ENCODE measurements around the gene ZNF593OS.

ZNF593OS gene

GRCh38 chr1:26182383-26182696, 10.7 kb upstream of the ZNF593OS start:
- DNase-seq = no peak

- no peak for DNase-seq
These were observed 10.2 kb upstream of the ZNF593OS start for GRCh38 chr1:26181586-26182382.

- no peak for DNase-seq
These were observed 8.4 kb upstream of the ZNF593OS start for GRCh38 chr1:26180010-26180506.

- DNase-seq = no peak
These were observed 5.6 kb upstream of the ZNF593OS start, which contains the start of gene CNKSR1 for GRCh38 chr1:26177182-26177684. CNKSR1 (plus strand) TSS chr1:26177491; CDS start chr1:26177548, 57 bp downstream.

- no peak for DNase-seq
These were observed 3.7 kb upstream of the ZNF593OS start for GRCh38 chr1:26175346-26175745.

GRCh38 chr1:26170472-26170821, 1.2 kb downstream of the ZNF593OS start:
- DNase-seq = no peak

- peak; percentile 82 to 89 for DNase-seq
These were observed 1.8 kb downstream of the ZNF593OS start, which contains the start of gene ZNF593 for GRCh38 chr1:26169669-26170471. ZNF593 (plus strand) TSS chr1:26169908; CDS start chr1:26169984, 76 bp downstream.

- DNase-seq = no peak
These were observed 2.5 kb downstream of the ZNF593OS start for GRCh38 chr1:26169198-26169554.

GRCh38 chr1:26168410-26169197, 3.0 kb downstream of the ZNF593OS start, which contains the start of gene C1orf232:
C1orf232 (minus strand) TSS chr1:26168963; CDS start chr1:26168499, 464 bp downstream.
- no peak for DNase-seq

GRCh38 chr1:26166719-26167281, 4.8 kb downstream of the ZNF593OS start:
- DNase-seq = no peak

GRCh38 chr1:26164861-26165842, 6.5 kb downstream of the ZNF593OS start:
- DNase-seq = no peak

GRCh38 chr1:26164036-26164860, 7.4 kb downstream of the ZNF593OS start:
- DNase-seq = peak in 1 of 2 experiments; percentile 17

- no peak for DNase-seq
These were observed 8.0 kb downstream of the ZNF593OS start for GRCh38 chr1:26163684-26164035.

- no peak for DNase-seq
These were observed 9.4 kb downstream of the ZNF593OS start for GRCh38 chr1:26162220-26162709.

- DNase-seq = peak in 1 of 2 experiments; percentile 20
These were observed 10.0 kb downstream of the ZNF593OS start for GRCh38 chr1:26161415-26162219.

GRCh38 chr1:26160527-26161414, 10.9 kb downstream of the ZNF593OS start:
- no peak for DNase-seq

- DNase-seq = no peak
These were observed 11.9 kb downstream of the ZNF593OS start for GRCh38 chr1:26159743-26160039.

Measured in SHP77 (cell line).